ENCODE measurements around the gene HRH3.

The HRH3 gene

DNA sequence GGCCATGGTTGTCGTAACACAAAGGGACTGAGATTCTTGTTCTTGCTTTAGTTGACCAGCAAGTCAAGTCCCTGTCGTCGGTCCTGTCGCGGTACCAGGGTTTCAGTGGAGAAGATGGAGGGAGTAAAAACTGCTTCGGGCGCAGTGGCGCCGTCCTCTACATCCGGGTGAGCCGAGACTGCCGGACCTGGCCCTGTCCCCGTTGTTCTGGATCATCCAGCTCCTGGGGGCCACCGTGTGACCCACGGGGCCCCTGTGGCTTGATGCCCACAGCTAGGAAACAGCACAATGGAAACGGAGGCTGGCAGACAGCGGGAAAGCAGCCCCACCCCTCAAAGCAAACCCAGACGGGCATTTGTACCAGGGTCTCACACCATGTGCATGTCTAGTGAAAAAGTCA lies 22.3 kb downstream of the HRH3 start:
- no peak for DNase-seq (ENCODE audit: low read depth)

DNA sequence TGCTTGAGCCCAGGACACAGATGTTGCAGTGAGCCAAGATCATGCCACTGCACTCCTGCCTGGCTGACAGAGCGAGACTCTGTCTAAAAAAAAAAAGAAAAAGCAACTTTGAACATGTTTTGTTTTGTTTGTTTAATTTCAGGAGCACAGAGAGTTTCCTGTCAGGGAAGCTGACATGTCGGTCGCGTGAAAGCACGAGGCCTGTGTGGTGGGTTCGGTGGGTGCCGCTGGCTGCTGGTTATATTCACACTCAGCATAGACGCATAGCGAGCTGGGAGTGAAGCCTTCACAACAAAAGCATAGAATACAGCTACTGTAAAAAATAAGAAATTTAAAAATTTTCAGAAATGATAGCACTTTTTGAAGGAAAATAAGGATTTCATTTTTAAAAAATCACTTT lies 22.8 kb downstream of the HRH3 start:
- no peak for DNase-seq (ENCODE audit: low read depth)

DNA sequence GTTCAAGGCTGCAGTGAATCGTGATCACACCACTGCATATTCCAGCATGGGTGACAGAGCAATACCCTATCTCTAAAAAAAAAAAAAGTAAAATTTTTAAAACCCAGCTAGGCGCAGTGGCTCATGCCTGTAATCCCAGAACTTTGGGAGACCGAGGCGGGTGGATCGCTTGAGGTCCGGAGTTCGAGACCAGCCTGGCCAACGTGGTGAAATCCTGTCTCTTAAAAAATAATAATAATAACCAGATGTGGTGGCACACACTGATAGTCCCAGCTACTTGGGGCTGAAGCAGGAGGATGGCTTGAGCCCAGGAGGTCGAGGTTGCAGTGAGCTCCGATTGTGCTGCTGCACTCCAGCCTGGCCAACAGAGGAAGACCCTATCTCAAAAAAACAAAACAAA lies 23.8 kb downstream of the HRH3 start:
- DNase-seq (ENCODE audit: low read depth), result no peak

DNA sequence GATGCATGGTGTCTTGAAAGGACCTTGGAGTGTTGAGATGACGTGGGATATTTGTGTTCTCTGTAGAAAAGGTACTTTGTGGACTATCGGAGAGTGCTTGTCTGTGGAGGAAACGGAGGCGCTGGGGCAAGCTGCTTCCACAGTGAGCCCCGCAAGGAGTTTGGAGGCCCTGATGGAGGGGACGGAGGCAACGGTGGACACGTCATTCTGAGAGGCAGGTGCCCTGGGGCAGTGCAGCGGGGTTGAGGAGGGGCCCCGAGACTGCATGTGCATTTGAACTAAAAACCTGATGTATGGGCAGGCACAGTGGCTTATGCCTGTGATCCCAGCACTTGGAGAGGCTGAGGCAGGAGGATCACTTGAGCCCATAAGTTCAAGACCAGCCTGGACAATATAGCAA lies 24.3 kb downstream of the HRH3 start:
- no peak for DNase-seq (ENCODE audit: low read depth)

DNA sequence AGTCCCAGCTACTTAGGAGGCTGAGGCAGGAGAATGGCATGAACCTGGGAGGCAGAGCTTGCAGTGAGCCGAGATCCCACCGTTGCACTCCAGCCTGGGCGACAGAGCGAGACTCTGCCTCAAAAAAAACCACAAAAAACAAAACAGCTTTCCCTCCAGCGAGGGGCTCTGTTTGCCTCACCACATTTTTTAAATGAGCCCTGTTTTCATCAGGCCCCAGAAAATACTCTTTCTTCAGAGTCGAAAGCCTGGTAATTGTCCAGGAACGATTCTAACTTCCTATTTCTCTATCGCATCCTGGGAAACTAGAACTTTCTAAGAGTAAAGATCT lies 25.0 kb downstream of the HRH3 start:
- no peak for DNase-seq (ENCODE audit: low read depth)

DNA sequence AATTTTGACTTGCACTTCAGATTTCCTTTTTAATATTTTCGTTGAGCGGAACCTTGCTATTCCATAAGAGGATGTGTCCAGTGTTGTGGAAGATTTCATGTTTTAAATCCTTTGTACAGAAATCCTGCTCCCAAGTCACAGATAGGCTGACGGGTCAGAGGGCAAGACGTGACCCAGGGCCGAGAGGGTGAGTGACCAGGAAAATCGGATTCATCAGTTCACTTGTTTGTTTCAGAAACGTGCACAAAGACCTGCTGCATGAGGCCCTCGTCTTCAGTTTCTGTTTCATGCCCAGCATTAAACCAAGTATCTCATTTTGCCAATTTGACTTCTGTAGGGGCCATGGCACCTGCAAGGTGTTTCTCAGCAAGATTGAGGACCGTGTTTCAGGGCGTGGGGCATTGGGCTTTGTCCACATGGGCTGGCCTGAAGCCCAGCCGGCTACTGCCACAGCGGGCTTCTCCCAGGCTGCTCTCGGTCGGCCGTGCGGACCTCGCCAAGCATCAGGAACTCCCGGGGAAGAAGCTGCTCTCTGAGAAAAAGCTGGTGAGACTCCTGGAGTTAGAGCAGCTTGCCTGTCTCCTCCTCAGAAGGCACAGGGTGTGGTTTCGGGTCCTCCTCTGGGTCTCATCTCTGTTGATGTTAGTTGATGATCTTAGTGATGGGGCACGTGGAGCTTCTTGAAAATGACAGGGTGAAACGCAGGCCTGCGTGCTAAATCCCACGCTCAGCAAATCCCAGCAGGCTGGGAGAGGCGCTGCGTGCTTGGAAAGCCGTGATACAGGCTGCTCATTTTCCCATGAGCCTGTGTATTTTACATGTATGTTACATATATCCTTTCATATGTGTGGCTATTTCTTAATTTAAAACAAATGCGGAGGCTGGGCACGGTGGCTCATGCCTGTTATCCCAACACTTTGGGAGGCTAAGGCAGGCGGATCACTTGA lies 26.7 kb downstream of the HRH3 start:
- DNase-seq (ENCODE audit: low read depth), result no peak

DNA sequence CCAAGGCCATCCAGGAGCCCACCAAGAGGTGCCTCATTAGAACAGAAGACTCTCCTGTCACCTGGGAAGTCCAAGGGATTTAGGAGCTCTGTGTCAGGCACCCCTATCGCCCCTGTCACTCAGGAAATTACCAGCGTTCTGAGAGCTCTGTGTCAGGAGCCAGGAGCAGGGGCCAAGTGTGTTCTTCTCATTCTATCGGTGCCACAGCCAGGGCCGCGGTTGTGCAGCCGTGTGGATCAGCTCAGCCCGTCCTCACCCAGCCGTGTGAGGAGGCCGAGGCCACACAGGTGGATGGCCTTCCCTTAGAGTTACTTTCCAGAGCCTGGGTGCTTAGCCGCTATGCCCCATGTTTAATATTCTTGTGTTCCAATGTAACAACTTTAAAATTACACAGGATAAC lies 27.4 kb downstream of the HRH3 start:
- no peak for DNase-seq (ENCODE audit: low read depth)

DNA sequence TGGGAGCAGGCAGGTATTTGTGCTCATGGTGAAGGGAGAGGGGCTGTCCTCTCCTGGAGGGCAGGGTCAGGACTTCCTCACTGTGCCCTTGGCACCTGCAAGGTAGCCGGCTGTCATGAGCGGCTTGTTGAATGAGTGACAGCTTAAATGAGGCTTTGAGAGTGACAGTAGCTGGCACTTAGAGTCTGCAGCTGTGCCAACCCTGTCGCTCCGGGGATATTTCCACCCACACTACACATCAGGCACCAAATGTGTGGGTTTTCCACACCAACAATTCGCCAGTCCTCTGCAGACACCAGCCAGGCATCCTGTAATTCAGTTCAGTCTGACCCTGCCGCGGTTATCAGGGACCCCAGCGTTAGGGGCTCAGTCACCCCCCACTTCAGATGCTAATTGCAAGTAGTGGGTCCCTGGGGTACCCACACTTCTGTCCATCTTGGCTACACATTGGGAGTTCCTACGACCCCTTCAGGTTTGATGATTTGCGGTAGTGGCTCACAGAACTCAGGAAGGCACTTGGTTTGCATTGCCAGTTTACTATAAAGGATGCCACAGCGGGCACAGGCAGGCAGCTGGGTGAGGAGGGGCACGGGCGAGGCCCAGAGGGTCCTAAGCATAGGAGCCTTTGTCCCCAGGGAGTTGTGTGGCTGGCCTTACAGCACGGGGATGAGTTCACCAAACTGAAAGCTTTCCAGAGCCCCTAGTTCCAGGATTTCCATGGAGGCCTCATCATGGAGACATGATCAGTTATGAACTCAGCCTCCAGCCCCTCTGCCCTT lies 28.1 kb downstream of the HRH3 start:
- DNase-seq (ENCODE audit: low read depth), result no peak

DNA sequence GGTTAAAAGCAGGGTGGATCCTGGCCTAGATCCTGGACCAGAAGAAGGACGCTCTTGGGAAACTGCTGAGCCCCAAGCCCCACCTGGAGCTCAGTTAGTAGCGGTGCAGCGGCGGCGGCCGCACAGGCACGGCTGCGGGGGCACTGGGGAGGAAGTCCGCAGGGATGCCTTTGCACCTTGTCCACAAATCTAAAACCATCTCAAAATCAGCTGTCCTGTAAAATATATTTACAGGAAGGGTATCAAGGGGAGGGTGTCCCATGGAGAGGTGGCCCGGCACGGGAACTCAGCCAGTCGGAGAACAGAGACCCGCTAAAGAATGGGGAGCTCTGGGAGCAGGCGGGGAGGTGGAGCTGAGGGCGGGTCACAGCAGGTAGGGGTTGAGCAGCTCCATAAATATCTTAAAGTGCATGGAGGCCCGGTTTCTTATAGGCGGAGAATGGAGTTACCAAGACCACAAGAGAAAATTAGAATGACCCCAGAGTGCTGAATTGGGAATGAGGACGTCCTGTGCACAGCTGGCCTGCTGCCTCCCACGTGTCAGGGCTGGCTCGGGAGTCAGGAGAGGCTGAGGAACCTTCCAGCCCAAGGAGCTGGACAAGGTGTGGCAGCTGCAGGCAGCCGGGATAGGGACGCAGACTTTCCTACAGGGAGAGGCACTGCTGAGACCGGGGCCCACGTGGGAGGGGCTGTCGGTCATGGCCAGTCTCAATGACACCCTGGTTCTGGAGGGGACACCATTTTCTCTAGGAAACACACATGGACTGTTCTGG lies 29.3 kb downstream of the HRH3 start:
- DNase-seq (ENCODE audit: low read depth), result no peak

DNA sequence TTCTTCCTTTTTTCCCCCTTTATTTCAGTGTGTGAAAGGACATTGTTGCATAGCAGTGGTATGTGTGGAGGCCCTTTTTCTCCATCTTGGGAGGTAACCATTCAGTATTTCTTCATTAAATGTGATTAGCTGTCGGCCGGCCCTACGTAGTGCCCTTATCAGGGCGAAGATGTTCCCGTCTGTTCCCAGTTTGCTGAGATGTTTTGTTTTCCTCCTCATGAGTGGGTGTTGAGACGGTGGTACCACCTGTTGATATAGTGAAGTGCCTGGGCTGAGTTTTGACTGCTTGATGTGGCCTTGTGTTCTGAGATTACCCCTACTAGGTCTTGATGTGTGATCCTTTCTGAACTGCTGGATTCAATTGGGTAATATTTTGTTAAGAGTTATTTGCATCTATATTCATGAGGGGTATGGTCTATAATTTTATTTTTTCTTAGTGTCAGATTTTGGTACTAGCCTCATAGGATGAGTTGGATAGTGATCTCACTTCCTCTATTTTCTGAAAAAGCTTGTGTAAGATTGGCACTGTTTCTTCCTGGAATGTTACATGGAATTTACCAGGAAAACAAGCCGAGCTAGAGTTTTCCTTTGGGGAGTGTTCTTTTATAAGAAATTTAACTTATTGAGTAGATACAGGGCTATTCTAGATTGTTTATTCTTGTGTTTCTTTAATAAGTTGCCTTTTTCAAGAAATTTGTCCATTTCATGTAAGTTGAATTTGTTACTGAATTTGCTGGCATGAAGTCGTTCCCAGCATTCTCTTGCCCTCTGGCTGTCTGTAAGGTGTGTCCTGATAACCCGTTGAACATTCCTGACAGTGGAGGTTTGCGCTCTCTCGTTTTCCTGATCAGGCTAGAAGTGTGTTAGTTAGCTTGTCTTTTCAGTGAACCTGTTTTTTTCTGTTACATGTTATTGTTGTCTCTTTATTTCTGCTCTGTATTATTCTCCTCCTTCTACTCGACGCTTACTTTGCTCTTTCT lies 32.9 kb downstream of the HRH3 start:
- DNase-seq (ENCODE audit: low read depth), result no peak

DNA sequence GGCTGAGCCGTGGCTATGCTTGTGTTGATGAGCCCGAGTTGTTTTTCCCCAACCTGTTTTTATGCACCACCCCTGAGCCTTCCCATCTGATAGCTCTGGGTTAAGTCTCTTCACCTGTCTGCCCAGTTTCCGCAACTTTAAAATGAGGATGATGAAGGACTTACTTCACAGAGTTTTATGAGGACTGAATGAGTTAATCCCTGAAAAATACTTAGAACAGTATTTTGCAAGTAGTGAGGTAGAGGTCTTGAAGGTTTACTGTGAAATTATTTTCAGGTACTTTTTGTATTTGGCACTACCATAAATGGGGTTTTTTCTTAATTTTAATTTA lies 34.0 kb downstream of the HRH3 start:
- no peak for DNase-seq (ENCODE audit: low read depth)

DNA sequence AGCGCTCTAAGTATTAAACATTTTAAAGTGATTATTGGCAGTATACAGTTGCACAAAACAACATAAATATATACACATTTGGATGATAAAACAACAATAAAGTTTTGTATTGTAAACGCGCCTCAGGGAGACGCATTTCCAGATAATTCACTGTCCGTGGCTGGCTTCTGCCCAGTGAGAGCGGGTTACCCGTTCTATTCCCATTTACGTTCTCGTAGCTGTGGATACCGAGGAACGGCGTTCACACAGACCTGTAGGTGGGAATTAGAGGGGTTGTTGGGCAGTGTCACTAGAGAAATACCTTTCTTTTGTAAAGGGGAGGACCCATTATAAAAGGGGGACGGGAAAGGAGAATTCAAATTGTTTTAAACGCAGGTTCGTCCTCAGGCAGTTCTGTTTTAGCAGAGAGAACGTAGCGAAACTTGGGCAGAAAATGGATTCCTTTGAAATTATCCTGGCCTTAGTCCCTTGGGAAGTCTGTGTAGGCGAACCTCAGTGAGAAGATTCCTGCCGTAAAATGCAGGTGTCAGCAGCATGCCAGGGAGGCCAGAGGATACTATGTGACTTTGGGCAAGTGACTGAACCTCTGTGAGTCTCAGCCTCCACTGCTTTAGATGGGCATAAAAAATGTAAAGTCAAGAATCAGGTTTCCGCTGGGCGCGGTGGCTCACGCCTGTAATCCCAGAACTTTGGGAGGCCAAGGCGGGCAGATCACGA lies 36.5 kb downstream of the HRH3 start:
- DNase-seq (ENCODE audit: low read depth), result no peak

DNA sequence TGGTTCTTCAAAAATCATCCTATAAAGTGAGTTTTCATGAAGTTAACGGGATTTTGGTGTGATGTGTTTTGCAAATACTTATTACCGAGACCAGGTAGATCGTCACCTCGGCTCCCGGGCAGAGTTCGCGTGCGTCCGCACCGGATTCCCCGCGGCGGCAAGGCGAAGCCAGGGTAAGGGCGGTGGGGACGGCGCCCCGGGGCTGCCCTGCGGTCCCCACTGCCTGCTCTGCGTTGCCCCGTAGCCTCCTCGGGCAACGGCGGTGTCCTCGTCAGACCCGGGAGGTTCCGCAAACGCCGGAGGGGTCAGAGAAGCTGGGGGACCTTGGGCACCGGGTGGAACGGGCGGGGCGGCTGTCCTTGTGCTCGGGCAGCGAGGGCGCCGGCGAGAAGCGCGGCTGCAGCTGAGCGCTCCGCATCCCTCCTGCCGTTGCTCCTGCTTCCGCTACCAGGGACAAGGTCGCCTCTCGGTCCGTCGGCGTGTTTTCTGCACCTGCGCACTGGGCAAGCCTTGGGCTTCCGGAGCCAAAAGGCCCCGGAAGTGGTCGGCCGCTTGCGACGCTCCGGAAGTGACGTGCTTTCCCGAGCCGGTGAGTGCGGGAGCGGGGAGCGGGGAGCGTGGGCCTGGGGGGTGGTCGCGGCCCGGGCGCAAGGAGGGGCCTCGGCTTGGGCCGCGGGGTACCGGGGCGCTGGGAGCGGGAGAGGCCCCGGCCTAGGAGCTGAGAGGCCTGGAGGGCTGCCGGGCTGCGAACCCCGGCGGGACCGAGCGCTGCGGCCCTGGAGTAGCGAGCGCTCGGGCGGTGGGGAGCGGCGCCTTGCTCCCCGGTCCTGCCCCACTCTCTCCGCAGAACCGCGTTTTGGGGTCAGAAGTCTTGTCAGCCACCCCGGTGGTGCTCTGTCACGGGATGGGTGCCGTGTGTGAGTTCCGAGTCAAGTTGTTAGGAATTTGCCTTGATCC lies 37.3 kb downstream of the HRH3 start, which contains the start of gene MTG2:
TSS of gene MTG2 (plus strand) at position 560 of the 957 bp plus-strand sequence. CDS start 10,393 bp downstream, outside the sequence.
- DNase-seq (ENCODE audit: low read depth), result peak; percentile 92

DNA sequence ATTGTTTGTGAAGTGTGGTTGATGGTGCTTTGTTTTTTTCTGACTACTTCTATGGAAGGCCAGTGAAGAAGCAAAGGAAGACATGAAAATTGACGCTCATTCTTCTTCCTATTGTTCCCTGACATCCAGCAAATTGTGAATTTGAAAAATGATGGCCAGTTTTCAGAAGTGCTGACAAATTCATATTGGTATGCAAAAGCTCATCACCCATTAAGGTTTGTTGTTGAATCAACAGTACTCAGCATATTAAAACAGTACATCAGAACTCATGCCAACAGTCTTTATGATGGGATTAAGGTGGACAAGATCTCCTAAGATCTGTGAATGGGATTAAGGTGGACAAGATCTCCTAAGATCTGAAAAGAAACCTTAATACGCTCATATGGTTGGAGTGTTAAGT lies 38.3 kb downstream of the HRH3 start:
- no peak for DNase-seq (ENCODE audit: low read depth)

DNA sequence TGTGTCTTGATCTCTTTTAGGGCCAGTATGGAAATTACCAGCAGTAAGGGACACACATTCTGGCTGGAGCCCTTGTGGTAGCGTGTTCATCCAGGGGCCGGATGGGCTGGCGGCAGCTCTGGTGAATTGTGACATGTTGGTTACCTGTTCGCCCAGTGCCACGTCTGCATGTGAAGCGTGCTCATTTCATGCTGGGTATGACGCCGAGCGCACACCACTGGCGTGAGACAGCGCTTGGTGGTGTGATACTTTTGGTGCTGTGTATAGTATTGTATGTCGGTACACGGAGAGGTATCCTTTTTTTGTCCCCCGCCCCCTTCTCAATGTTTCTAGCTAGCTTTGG lies 40.9 kb downstream of the HRH3 start:
- no peak for DNase-seq (ENCODE audit: low read depth)

DNA sequence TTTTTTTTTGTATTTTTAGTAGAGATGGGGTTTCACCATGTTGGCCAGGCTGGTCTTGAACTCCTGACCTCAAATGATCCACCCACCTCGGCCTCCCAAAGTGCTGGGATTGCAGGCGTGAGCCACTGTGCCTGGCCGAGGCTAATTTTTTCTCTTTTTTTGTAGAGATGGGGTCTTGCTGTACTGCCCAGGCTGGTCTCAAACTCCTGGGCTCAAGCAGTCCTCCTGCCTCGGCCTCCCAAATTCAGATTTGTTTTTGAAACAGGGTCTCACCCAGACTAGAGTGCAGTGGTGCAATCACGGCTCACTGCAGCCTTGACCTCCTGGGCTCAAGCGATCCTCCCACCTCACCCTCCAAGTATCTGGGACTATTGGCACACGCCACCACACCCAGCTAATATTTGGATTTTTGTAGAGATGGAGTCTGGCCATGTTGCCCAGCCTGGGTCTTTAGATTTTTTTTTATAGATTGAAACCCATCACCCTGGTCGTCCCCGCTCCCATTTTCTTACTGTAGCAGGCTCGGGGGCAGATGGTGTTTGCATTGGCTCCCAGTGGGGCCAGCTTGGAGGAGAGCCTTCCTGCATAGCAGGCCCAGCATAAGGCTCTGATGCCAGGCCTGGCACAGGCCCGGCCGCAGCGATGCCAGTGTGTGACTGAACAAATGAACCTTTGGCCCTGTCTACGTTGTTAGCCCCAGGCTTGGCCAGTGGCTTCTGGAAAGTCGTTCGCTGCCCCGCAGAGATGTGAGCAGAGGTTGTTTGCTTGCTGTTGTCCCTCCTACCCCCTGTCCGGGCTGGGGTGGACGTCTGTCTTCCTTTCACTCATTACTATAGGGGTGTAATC lies 41.5 kb downstream of the HRH3 start:
- no peak for DNase-seq (ENCODE audit: low read depth)

DNA sequence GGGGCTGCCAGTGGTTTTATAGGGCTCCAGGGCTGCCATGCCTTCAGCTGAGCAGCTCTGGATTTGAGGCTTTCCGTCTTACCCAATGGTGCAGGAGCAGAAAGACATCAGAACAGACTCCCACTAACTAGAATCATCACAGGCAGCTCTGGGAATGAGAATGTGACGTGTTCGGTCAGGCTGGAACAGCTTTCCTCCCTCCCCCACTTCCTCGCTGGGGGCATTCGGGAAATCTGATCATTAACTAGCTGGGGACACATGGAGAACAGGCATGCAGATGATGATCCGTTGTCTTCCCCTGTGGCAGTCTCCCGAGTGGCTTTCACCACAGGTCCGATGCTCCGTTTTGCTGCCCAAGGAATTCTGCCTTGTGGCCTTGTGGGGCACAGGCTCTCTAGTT lies 42.8 kb downstream of the HRH3 start:
- DNase-seq (ENCODE audit: low read depth), result no peak

DNA sequence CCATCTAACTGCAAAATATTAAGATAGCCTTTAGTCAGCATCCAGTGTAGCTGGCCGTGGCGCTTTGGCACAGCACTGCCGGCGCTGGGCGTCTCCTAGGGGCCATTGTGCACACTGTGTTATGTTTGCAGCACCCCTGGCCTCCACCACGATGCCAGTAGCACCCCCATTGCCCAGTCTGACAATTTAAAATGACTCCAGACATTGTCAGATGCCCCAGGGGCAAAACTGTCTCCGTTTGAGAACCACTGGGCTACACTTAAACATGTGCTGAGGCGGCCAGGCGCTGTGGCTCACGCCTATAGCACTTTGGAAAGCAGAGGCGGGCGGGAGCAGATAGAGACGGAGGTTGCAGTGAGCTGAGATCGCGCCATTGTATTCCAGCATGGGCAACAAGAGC lies 43.2 kb downstream of the HRH3 start:
- DNase-seq (ENCODE audit: low read depth), result no peak

DNA sequence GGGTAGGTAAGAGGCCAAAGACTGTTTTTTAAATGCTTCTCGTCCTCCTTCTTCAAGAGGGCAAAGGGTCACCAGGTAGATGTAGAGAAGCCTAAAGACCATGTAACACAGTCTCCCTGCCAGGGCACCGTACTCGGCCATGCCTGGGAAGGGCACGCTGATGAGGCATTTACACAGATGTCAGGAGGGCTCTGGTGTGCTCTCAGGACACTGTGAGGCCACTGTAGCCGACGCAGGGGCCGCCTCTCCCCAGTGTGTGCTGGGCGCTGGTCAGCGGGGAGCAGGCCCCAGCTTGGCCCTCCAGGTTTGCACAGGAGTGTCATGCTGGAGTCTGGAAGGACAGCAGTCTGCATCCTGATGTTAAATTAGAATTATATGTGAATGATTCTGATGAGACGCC lies 44.4 kb downstream of the HRH3 start:
- no peak for DNase-seq (ENCODE audit: low read depth)
